Measurements from ENCODE around the gene TSPO2.

GRCh38 chr6:41073203-41073967 lies 31.1 kb downstream of the TSPO2 start:
- TF ChIP-seq, protein P1, sequence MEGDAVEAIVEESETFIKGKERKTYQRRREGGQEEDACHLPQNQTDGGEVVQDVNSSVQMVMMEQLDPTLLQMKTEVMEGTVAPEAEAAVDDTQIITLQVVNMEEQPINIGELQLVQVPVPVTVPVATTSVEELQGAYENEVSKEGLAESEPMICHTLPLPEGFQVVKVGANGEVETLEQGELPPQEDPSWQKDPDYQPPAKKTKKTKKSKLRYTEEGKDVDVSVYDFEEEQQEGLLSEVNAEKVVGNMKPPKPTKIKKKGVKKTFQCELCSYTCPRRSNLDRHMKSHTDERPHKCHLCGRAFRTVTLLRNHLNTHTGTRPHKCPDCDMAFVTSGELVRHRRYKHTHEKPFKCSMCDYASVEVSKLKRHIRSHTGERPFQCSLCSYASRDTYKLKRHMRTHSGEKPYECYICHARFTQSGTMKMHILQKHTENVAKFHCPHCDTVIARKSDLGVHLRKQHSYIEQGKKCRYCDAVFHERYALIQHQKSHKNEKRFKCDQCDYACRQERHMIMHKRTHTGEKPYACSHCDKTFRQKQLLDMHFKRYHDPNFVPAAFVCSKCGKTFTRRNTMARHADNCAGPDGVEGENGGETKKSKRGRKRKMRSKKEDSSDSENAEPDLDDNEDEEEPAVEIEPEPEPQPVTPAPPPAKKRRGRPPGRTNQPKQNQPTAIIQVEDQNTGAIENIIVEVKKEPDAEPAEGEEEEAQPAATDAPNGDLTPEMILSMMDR (IDR thresholded peaks at IDR 0.05) = peak in 5 of 6 experiments; percentile 25 to 70 (median 45)
- TF ChIP-seq POLR2A (IDR thresholded peaks at IDR 0.05) = peak; percentile 96 to 97
